ENCODE results near the gene USP25. TPM values are rescaled to one million over a fixed set of nuclear protein-coding genes. Genes with fewer than 3 reads are reported as not detected.

Gene USP25
- total RNA-seq, 1 donor from 2014 or later, result 53.2 TPM

GRCh38 chr21:15740383-15740782, 10.6 kb downstream of the USP25 start:
- peaks cover 79% of the 10 kb centered on the region for H3K4me1 ChIP-seq
- no peak overlapping the region for H3K27ac ChIP-seq (replicated peaks)
- no peak overlapping the region for H3K4me3 ChIP-seq
- no peak for TF ChIP-seq CTCF (IDR thresholded peaks at IDR 0.05; ENCODE audit: borderline replicate concordance)
- H3K36me3 ChIP-seq, result no peaks in the 10 kb centered on the region
- H3K27me3 ChIP-seq (ENCODE audit: low read depth), result no peaks in the 10 kb centered on the region
- H3K9me3 ChIP-seq (replicated peaks), result no peaks in the 10 kb centered on the region
- intact Hi-C loops (cut with micrococcal nuclease), result no loop called here
- no peak for DNase-seq

- H3K36me3 ChIP-seq, result no peaks in the 10 kb centered on the region
- intact Hi-C loops (cut with micrococcal nuclease), result no loop called here
- H3K4me1 ChIP-seq, result peaks cover 68% of the 10 kb centered on the region
- no peak overlapping the region for H3K27ac ChIP-seq (replicated peaks)
- no peak for TF ChIP-seq CTCF (IDR thresholded peaks at IDR 0.05; ENCODE audit: borderline replicate concordance)
- DNase-seq, result no peak
- H3K4me3 ChIP-seq, result no peak overlapping the region
- no peaks in the 10 kb centered on the region for H3K27me3 ChIP-seq (ENCODE audit: low read depth)
- no peaks in the 10 kb centered on the region for H3K9me3 ChIP-seq (replicated peaks)
Measured at GRCh38 chr21:15741510-15741909, 11.7 kb downstream of the USP25 start.

- no peaks in the 10 kb centered on the region for H3K9me3 ChIP-seq (replicated peaks)
- no peak for DNase-seq
- H3K27ac ChIP-seq (replicated peaks), result no peak overlapping the region
- H3K4me3 ChIP-seq, result no peak overlapping the region
- H3K27me3 ChIP-seq (ENCODE audit: low read depth), result no peaks in the 10 kb centered on the region
- H3K36me3 ChIP-seq, result no peaks in the 10 kb centered on the region
- H3K4me1 ChIP-seq, result peaks cover 63% of the 10 kb centered on the region
- no peak for TF ChIP-seq CTCF (IDR thresholded peaks at IDR 0.05; ENCODE audit: borderline replicate concordance)
- intact Hi-C loops (cut with micrococcal nuclease), result no loop called here
Measured at GRCh38 chr21:15742052-15742670, 12.4 kb downstream of the USP25 start.

GRCh38 chr21:15742694-15743093, 12.9 kb downstream of the USP25 start:
- no peak for DNase-seq
- intact Hi-C loops (cut with micrococcal nuclease), result no loop called here
- Histone ChIP-seq H3K36me3 (no peaks in the 10 kb centered on the region), H3K4me3 (no peak overlapping the region), H3K27ac (replicated peaks) (no peak overlapping the region), H3K27me3 (ENCODE audit: low read depth) (no peaks in the 10 kb centered on the region), H3K9me3 (replicated peaks) (no peaks in the 10 kb centered on the region), H3K4me1 (peaks cover 65% of the 10 kb centered on the region)
- TF ChIP-seq CTCF (IDR thresholded peaks at IDR 0.05; ENCODE audit: borderline replicate concordance), result no peak

- intact Hi-C loops (cut with micrococcal nuclease), result no loop called here
- Histone ChIP-seq H3K36me3 (no peaks in the 10 kb centered on the region), H3K9me3 (replicated peaks) (no peaks in the 10 kb centered on the region), H3K4me1 (peaks cover 67% of the 10 kb centered on the region), H3K27me3 (ENCODE audit: low read depth) (no peaks in the 10 kb centered on the region), H3K4me3 (no peak overlapping the region), H3K27ac (replicated peaks) (no peak overlapping the region)
- no peak for DNase-seq
- TF ChIP-seq CTCF (IDR thresholded peaks at IDR 0.05; ENCODE audit: borderline replicate concordance), result no peak
Measured at GRCh38 chr21:15743593-15743992, 13.8 kb downstream of the USP25 start.

All from left ventricle myocardium inferior (tissue), 1 donor.